GM12874 (cell line): ENCODE data around the gene CYP2A13.

Experiments used
- TF ChIP-seq, protein P1 (sequence below): IDR thresholded peaks from 2 replicates; pipeline ENCODE4 v1.5.1; 2011; ENCODE audit warnings: low read depth, mild to moderate bottlenecking, control low read depth, low read length, moderate library complexity; ENCODE audit not compliant: insufficient read depth

The CYP2A13 gene

DNA sequence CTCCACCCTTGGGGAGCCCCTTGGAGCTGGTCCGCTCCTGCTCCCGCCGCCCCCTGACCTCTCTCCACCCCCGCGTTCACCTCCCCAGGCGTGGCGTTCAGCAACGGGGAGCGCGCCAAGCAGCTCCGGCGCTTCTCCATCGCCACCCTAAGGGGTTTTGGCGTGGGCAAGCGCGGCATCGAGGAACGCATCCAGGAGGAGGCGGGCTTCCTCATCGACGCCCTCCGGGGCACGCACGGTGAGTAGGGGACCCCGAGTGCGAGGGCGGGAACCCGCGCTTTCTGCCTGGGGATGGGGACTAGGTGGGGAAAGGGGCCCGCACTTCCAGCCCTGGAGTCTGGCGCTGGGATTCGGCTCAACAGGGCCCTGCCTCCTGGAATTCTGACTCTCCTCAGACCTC is 1.7 kb downstream of the CYP2A13 start:
- TF ChIP-seq, protein P1, sequence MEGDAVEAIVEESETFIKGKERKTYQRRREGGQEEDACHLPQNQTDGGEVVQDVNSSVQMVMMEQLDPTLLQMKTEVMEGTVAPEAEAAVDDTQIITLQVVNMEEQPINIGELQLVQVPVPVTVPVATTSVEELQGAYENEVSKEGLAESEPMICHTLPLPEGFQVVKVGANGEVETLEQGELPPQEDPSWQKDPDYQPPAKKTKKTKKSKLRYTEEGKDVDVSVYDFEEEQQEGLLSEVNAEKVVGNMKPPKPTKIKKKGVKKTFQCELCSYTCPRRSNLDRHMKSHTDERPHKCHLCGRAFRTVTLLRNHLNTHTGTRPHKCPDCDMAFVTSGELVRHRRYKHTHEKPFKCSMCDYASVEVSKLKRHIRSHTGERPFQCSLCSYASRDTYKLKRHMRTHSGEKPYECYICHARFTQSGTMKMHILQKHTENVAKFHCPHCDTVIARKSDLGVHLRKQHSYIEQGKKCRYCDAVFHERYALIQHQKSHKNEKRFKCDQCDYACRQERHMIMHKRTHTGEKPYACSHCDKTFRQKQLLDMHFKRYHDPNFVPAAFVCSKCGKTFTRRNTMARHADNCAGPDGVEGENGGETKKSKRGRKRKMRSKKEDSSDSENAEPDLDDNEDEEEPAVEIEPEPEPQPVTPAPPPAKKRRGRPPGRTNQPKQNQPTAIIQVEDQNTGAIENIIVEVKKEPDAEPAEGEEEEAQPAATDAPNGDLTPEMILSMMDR, result no peak

GRCh38 chr19:41095703-41096102 is 7.5 kb downstream of the CYP2A13 start:
- TF ChIP-seq, protein P1, result no peak

GRCh38 chr19:41096353-41096752 is 8.1 kb downstream of the CYP2A13 start:
- TF ChIP-seq, protein P1, result no peak

DNA sequence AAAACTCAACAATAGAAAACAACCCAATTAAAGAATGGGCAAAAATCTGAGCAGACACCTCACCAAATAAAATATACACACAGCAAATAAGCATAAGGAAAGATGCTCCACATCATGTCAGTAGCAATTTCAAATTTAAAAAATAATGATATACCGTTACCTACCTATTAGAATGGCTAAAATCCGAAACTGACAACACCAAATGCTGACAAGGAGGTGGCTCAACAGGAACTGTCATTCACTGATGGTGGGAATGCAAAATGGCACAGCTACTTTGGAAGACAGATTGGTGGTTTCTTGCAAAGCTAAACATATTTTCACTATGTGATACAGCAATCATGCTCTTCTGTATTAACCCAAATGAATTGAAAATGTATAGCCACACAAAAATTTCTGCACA is 9.1 kb downstream of the CYP2A13 start:
- TF ChIP-seq, protein P1, result no peak

GRCh38 chr19:41098762-41099161 is 10.5 kb downstream of the CYP2A13 start:
- TF ChIP-seq, protein P1, result no peak

- TF ChIP-seq, protein P1, result no peak
Measured at GRCh38 chr19:41106177-41106576, 17.9 kb downstream of the CYP2A13 start.

- TF ChIP-seq, protein P1, result no peak
Measured at GRCh38 chr19:41111296-41111695, 23.0 kb downstream of the CYP2A13 start.
